GM21381 (cell line): Measurements from ENCODE around the gene IL18RAP.

Source experiments
- ATAC-seq: cut with Tn5 transposase; IDR thresholded peaks from one replicate; pipeline ENCODE4 v1.9.1; 2021; ENCODE audit warnings: mild to moderate bottlenecking, moderate library complexity; ENCODE audit not compliant: unreplicated experiment

The IL18RAP gene

DNA sequence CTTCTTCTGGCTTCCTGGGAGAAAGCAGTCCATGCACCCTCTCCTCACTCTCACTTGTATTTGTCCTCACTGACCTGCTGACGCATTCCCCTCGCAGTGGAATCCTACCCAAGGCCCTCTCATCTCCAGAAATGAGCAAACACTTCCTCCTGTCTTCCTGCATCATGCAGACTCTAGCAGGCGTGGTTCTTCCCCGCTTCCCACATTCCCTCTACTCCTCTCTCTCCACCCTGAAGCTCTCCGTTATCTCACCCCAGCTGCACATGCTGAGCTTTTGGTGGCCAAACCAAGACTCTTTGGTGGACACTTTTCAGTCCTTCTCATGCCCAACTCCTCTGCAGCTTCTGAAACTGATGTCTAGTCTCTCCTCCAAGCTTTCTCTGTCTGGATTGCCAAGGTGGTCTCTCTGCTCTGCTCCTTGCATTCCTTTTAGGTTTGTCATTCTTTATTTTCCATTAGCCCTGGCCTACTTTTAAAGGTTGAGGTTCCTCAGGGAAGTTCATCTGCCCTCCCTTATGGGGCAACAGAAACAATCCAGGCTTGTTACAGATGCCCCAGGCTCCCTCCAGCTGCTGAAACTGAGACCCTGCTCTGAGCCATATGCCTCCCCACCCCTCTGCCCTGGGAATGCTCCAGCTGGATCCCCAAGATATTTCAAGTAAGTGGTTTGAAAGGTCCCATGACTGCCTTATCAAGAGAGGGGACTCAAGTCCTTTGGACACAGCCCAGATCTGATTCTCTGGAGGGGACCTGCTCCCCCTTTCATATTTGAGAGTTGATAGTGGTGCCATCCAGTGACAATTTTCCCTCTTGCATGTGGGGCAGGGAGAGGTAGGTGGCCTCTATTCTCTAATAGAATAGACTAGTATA is 835 bp upstream of the IL18RAP start:
- ATAC-seq, result no peak

DNA sequence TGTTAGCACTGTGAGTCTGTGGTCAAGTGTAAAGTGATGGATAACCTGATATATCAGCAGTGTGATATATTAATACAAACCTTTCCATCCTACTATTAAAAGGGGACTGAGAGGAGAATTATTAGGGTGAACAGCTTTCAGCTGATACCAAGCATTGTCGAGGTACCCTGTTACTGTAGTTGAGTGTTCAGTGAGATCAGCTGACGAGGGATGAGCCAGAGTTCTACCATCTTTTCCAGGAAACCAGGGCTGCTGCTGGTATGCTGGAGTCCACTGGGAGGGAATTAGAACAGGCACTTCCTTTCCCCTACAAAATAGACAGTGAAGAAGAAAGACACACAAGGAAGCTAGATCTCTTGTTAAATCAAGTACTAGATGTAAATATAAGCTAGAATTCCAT is 408 bp downstream of the IL18RAP start:
- no peak for ATAC-seq

DNA sequence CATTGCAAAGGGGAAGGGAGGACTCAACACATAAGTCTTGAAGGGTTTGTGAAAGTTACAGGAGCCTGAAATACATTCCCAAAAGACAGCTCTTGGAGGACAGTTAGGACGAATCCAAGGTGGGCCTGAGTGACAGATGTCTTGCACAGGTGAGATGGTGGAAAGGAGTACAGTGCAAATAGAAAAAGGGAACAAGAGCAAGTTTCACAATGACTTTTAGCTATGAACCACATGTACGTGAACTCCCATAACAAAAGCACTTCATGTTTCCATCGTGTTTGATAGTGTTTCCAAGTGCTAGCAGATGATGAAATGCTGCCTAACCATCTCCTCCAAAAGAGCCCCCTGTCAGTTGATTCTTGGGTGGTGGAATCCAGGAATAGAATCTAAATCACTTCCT is 1.8 kb downstream of the IL18RAP start:
- ATAC-seq, result peak; percentile 85

DNA sequence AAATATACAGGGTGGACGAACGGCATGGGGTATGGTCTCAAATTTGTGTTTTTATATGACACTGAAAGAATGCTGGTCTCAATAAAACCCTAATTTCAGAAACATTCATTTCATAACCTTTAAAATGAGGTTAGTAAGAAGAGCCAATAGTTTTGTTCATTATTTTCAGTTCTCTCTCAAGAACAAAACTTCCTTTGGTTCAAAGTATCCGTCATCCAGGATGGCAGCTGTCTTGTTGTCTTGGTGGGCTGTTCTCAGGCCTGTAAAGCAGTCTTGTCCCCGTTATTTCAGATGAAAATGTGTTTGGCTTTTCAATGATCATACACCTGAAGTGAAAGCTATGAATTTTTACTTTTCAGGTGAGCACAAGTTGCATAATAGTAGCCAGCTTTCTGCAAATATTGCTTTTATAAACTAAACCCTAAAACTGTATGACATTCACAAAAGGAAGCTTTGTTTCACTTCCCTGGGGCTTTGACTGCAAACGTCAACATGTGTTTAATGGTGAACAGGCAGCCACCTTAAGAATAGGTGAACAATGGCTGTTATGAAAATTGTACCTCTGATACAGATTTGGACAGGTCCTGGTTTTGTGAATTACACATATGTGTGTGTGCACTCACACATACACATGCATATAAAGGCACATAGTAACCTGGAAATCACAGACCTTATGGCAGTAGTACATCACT is 2.6 kb downstream of the IL18RAP start:
- no peak for ATAC-seq

DNA sequence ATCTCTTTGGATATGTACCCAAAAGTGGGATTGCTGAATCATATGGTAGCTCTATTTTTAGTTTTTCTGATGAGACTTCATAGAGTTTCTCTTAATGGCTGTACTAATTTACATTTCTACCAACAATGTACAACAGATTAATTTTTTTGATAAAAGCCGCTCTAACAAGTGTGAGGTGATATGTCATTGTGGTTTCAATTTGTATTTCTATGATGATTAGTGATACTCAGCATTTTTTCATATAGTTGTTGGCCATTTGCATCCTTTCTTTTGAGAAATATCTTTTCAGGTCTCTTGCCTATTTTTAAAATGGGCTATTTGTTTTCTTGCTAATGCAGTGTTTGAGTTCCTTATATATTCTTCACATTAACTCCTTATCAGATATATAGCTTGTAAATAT is 4.3 kb downstream of the IL18RAP start:
- no peak for ATAC-seq

DNA sequence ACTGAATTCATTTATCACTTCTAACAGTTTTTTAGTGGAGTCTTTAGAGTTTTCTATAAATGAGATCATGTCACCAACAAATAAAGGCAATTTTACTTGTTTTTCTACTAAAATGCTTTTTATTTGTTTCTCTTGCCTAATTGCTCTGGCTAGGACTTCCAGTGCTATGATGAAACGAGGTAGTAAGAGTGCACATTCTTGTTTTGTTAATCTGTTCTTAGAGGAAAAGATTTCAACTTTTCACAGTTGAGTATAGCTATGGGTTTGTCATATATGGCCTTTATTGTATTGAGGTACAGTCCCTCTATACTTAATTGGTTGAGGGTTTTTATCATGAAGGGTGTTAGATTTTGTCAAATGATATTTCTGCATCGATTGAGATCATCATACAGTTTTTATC is 5.6 kb downstream of the IL18RAP start:
- ATAC-seq, result no peak

DNA sequence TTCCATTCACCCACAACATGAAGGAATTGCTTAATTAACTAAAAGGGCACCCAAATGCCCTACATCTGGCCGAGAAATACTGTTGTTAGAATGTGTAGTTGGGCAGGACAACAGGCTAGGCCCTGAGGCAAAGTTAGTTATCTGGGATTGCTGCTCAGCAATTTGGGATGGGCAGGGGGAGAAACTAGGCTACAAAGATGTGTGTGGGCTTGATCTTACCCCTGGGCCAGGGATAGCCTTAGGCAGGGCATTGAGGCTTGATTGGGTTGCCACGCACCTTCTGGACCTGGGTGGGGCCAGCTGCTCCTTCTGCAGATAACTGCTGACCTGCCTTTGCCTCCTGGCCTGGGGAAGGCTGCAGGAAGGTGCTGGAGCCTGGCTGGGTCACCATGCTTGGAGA is 9.4 kb downstream of the IL18RAP start:
- ATAC-seq, result no peak

DNA sequence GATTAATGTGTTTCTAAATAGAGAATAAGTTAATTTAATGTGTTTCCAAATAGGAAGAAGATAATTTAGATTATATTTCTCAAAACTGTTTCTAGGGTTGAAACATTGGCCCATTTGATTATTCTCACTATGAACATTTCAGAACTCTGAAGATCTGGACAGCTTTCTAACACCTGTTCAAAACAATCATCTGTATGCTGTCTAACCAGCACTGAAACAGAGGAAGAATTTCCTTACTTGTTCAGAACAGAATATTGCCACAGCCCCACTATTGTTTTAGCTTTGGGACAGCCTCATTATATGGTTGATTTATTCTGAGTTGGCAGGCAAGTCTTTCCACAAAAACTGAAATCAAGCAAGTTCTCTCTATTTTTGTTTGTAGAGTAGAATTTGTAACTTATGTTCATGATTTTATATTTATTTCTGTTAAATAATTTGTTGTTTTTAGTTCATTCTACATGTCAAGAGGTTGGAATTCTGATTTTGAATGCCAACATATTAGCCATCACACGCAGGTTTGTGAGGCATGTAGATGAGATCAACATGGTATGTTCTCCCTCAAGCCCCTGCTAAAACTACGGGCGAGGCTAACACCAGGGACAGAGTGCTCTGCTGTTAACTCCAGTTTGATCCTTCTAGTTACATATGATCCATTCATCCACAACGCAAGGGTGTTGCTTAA is 11.2 kb downstream of the IL18RAP start:
- no peak for ATAC-seq

DNA sequence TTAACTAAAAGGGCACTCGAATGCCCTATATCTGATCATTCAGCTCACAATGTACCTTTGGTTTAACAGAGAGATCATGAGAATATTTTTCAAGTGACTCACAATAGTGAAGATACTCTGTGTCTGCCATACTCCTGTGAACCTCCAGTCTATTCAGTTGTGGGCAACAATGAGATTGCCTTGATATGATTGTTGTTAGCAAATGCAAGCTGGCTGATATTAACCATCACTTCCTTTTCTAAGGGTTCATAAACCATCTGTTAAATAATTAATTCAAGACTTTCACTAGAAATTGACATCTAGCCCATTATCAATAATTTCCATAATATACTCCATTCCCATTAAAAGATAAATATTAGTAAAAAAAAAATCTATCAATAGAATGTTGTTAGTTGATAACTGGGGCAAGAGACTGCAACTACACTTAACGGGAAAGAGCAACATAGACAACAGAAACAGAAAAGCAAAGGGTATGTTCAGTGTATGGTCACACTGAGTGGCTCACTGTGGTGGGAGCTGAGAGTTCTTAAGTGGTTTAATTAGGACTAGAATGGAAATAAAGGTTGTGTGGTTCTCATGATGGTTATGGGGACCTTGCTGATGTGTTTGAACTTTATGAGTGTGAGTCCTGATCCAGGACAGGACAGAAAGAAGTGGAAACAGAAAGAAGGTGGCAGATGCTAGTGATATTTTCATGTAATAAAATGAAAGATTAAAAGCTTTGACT is 11.9 kb downstream of the IL18RAP start:
- peak; percentile 63 for ATAC-seq

DNA sequence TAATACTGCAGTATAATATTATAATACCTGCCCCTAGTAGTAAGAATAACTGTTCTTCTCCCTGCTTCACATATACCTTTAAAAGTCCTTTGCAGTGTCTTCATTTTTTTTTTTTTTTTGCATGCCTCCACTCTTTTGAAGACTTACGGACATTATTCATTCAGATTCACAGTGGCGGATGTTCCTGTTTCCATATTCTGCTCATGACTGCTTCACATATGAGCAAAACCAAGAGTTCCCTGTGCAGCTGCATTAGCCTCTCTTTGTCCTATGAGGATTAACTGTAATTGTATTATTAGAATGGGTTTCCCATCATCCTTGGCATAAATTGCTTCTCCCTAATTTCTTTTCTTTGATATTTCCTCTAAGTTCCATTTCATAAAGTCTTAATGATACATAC is 12.8 kb downstream of the IL18RAP start:
- ATAC-seq, result no peak

DNA sequence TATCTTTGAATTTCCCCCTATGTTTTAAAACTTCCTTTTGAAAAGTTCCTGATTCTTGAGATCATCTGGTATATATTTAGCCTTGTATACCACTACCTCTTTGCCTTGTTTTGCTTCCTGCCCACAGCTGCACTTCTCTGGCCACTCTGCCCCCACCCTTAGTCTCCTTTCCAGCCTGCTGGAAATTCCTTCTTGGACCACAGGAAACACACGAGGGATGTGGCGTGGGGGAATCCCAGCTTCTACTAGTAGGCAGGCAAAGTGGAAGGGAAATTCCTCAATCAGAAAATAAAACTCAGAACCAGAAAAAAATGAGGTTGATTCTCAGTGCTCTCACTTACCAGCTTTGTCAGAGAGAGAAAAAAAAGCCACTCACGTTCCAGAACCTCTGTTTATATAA is 13.4 kb downstream of the IL18RAP start:
- no peak for ATAC-seq

DNA sequence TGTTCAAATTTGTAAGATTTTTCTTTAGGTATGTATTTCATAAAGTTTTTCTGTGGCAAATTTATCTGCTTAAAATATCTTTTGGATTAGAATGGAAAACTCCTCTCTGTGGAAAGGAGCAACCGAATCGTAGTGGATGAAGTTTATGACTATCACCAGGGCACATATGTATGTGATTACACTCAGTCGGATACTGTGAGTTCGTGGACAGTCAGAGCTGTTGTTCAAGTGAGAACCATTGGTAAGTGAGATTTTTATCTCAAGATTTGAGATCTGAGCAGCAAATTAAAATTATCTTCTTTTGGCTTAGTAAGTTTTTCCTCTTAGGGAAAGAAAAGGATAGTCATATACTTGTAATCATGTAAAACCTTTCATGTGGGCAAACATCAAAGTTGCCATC is 14.2 kb downstream of the IL18RAP start:
- no peak for ATAC-seq

DNA sequence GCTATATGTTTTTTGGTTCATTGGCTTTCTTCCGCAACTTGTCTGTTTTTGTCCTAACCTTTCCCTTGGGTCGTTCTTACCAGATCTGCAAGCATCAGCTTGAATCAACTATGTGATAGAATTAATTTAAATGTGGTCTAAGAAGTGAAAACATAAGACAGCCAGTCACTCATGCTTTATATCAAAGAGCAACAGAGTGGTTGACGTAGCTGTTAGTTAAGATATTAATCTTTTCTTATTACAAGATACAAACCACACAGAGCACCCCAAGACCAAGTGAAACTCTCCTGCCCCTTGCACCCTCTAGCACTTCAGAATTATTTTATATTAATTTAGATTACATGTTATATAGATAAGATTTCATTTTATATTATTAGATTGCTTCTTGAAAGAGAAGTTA is 15.2 kb downstream of the IL18RAP start:
- no peak for ATAC-seq

DNA sequence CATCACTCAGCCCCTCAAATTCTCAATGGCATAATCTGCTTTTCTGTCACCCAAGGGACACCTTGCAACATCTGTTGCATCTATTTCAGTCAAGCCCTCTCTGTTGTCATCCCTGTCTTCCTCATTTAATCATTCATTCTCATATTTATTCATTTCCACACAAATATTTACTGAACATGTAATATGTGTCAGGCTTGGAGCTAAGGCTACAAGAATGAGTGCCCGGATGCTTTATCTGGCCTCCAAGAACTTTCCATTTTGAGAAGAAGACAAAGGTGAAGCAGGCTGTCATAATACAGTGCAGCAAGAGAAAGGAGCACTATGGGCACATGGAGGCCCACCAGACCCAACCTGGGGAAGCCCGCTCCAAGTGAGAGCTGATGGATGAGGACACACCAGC is 15.6 kb downstream of the IL18RAP start:
- ATAC-seq, result no peak

DNA sequence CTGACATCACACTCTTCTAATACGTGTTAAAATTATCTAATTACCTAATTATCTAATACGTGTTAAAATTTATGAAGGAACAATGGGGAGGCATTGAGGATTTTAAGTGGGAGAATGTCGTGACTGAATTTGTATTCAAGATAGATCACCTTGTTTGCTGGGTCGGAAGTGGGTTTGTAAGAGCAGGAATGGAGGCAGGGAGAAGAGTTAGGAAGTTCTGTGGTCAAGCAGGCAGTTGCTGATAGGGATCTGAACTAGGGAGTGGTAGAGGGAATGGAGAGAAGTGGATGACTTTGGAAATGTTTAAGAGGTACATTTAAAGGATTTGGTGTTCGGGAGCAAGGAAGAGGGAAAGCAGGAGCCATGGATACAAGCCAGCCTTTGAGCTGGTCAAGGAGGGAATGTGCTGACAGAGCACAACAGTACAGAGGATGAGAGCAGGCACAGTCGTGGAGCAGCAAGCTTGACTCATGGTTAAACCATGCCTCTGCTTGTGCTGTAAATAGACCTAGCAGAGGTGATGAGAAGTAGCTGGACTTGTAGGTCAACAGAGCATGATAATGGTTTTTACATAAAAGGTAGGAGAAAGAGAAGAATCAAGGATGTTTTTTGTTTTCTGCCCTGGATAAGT is 16.2 kb downstream of the IL18RAP start:
- ATAC-seq, result no peak

DNA sequence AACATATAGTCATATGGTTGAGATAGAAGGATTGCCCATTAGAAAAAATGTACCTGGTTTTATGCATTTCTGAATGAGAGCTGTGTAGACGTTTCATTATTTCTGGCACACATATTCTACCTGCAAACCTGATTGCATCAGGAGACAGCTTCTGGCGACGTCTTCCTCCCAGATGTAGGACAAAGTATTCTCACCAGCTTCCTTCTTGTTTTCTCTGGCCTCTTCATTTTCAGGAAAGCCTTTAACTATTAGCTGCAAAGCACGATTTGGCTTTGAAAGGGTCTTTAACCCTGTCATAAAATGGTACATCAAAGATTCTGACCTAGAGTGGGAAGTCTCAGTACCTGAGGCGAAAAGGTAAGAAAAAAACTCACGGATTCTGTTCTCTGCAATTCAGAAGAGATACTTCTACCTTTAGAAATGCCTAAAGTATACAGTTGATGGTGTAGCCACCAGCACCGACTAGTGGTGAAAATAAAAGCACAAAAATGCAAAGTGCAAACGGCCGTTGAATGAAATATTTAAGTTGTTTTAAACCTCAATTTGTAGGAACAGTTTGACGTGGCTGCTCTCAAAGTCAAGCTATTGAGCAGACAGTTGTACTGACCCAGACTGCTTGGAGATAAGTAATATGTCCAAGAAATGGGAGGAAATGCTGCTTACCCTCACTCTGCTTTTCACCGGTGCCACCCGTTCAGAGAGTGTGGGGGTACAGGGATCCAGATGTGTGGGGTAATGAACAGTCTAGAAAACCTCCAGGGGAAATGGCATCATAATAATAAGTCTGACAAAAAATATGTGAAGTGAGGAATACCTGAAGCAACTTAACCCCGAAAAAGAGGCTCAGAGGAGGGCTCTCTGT is 20.2 kb downstream of the IL18RAP start:
- ATAC-seq, result peak; percentile 71

DNA sequence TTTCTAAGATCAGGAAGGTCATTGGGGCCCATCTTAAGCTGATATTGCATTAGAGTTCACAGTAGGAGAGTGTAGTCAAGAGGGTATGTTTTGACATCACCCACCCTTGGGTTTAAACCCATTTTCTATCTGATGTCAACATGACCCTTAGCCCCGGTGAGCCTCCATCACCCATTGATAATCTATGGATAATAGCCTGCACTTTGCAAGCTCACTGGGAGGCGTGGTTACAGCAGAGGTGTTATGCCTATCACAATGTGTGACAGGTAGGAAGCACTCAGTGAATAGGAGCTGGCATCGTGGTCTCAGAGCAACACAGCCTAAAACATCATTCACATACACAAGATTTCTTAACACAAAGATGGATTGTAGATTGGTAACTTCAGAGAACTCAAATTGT is 21.3 kb downstream of the IL18RAP start:
- no peak for ATAC-seq

DNA sequence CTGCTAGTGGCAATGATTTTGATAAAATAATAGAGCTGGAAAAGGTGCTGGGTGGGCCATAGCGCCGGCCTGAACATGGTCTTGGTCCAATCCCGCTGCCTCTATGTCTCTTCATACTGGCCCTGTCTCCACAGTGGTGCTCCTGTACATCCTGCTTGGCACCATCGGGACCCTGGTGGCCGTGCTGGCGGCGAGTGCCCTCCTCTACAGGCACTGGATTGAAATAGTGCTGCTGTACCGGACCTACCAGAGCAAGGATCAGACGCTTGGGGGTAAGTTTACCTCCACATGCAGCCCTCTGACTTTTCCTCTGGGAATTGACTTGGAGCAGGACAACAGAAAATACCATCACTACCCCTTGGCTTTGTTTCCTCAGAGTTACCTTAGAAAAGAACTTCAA is 24.0 kb downstream of the IL18RAP start:
- no peak for ATAC-seq

DNA sequence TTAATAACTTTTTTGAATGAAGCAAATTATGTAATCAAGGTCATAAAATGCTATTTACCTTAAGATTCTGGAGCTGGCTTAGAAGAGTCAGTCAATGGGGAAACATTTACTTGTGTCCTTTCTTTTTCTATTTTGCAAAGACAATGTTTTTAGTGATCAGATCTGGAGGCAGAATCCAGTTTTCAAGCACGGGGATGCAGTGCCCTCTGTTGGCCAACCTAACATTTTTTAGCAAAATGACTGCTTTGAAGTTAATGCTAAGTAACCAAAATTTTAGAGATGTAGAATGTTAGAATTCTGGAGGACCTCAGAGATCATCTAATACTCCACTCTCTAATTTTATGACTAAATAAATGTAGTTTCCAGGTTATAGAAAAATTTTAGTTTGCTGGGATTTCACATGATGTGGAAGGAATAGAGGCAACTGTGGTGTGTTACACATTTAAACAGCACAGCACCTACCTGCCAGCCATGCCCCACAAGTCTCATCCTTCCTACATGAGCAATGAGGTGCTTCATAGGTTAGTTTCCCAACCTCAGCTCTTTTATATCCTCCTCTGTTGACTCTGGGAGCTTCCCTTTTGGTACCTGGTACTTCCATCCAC is 26.5 kb downstream of the IL18RAP start:
- ATAC-seq, result no peak
